Fibroblast of mammary gland (primary cell): ENCODE measurements around the gene AK8.

Experiments
- DNase-seq: peaks from one replicate; pipeline ENCODE4 v3.0.0-alpha.2; 2010; ENCODE audit warnings: low read depth
- H3K4me3 ChIP-seq: 2 replicates; pipeline ENCODE4 v1.5.1; 2011; ENCODE audit warnings: low read depth, mild to moderate bottlenecking, low read length, moderate library complexity; ENCODE audit not compliant: control insufficient read depth
- CTCF ChIP-seq: conservative IDR thresholded peaks from 2 replicates; pipeline ENCODE4 v1.5.1; 2011; ENCODE audit warnings: low read depth, low read length, inconsistent platforms; ENCODE audit not compliant: control insufficient read depth, insufficient read depth

AK8 gene

GRCh38 chr9:132854832-132855231, 23.3 kb downstream of the AK8 start:
- DNase-seq = no peak

GRCh38 chr9:132853482-132853881, 24.6 kb downstream of the AK8 start:
- DNase-seq = no peak
- TF ChIP-seq CTCF = no peak

More at GRCh38 chr9:132854832-132855231, 23.3 kb downstream of the AK8 start:
- no peak for TF ChIP-seq CTCF
- no peak overlapping the region for H3K4me3 ChIP-seq

GRCh38 chr9:132849185-132849706, 28.8 kb downstream of the AK8 start:
- no peak for TF ChIP-seq CTCF
- DNase-seq = no peak
- H3K4me3 ChIP-seq = no peak overlapping the region

More at GRCh38 chr9:132853482-132853881, 24.6 kb downstream of the AK8 start:
- no peak overlapping the region for H3K4me3 ChIP-seq

- H3K4me3 ChIP-seq = no peak overlapping the region
- DNase-seq = no peak
- no peak for TF ChIP-seq CTCF
These were observed 31.1 kb downstream of the AK8 start for GRCh38 chr9:132846918-132847515.

GRCh38 chr9:132846109-132846917, 31.8 kb downstream of the AK8 start:
- TF ChIP-seq CTCF = no peak
- no peak overlapping the region for H3K4me3 ChIP-seq
- DNase-seq = no peak

- no peak for DNase-seq
- H3K4me3 ChIP-seq = no peak overlapping the region
- TF ChIP-seq CTCF = no peak
These were observed 35.7 kb downstream of the AK8 start for GRCh38 chr9:132842124-132843044.
